ENCODE results near the gene NIPA2. TPM values are rescaled to one million over a fixed set of nuclear protein-coding genes. Genes with fewer than 3 reads are reported as not detected.
"Not testable (repeated sequence)": the region's sequence is repeated elsewhere in the genome, so short reads cannot be mapped to it uniquely, and the experiment has no call there.

The NIPA2 gene
- total and polyA plus RNA-seq, 4 donors: 11.7 to 31.6 (median 20.9) TPM

- Histone ChIP-seq H3K27me3 (ENCODE audit: control insufficient read depth in 4 of 4, insufficient read depth in 4 of 4, low read length in 3 of 4) (no peaks in the 10 kb centered on the region), H3K4me3 (ENCODE audit: low read depth in 1 of 3, low read length in 3 of 3) (no peak overlapping the region), H3K27ac (ENCODE audit: low read depth in 1 of 2, low read length in 2 of 2) (no peak overlapping the region), H3K4me1 (ENCODE audit: control insufficient read depth in 4 of 4, insufficient read depth in 4 of 4, low read length in 3 of 4) (peaks cover 0 to 1% (median 0%) of the 10 kb centered on the region in 4 donors), H3K36me3 (ENCODE audit: control insufficient read depth in 4 of 4, insufficient read depth in 3 of 4, low read depth in 1 of 4, low read length in 3 of 4) (peaks cover 0 to 2% (median 0%) of the 10 kb centered on the region in 4 donors), H3K9ac (ENCODE audit: low read depth in 1 of 2, low read length in 2 of 2) (no peak overlapping the region), H3K9me3 (ENCODE audit: control insufficient read depth in 4 of 4, low read length in 3 of 4) (no peaks in the 10 kb centered on the region)
- 74% methylated on average over 2 of the region's 2 CpGs for WGBS
- TF ChIP-seq, protein P1, sequence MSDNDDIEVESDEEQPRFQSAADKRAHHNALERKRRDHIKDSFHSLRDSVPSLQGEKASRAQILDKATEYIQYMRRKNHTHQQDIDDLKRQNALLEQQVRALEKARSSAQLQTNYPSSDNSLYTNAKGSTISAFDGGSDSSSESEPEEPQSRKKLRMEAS (IDR thresholded peaks at IDR 0.05): no peak
- TF ChIP-seq FOXA1 (IDR thresholded peaks at IDR 0.05): no peak
- no peak for TF ChIP-seq HNF4G (IDR thresholded peaks at IDR 0.05)
- no peak for TF ChIP-seq FOXA2 (IDR thresholded peaks at IDR 0.05)
- TF ChIP-seq CTCF (IDR thresholded peaks at IDR 0.05; ENCODE audit: low read depth, low read length, missing input control): no peak
- TF ChIP-seq RXRA (IDR thresholded peaks at IDR 0.05): no peak
- no peak for TF ChIP-seq HNF4A (conservative IDR thresholded peaks at IDR 0.05)
- TF ChIP-seq JUND (IDR thresholded peaks at IDR 0.05): no peak
- TF ChIP-seq EGR1 (IDR thresholded peaks at IDR 0.05; ENCODE audit: low read depth in 2 of 2): no peak
- no peak for TF ChIP-seq YY1 (IDR thresholded peaks at IDR 0.05)
- TF ChIP-seq GABPA (IDR thresholded peaks at IDR 0.05 in 1 of 2, conservative IDR thresholded peaks at IDR 0.05 in 1 of 2): no peak
- TF ChIP-seq, protein P2, sequence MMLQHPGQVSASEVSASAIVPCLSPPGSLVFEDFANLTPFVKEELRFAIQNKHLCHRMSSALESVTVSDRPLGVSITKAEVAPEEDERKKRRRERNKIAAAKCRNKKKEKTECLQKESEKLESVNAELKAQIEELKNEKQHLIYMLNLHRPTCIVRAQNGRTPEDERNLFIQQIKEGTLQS (IDR thresholded peaks at IDR 0.05): no peak
- DNase-seq (ENCODE audit: low spot score): no peak
These were observed 38.6 kb upstream of the NIPA2 start for GRCh38 chr15:22799902-22800301.

DNA sequence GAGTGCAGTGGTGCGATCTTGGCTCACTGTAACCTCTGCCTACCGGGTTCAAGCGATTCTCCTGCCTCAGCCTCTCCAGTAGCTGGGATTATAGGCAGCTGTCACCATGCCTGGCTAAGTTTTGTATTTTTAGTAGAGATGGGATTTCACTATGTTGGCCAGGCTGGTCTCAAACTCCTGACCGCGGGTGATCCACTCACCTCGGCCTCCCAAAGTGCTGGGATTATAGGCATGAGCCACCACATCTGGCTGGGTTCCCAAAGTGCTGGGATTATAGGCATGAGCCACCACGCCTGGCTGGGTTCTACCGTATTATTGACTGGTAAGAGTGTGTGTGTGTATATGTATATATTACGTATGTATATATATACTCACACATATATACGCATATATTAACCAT, 35.5 kb upstream of the NIPA2 start:
- WGBS: 95% methylated on average over 10 of the region's 10 CpGs
- not testable (repeated sequence) for DNase-seq (ENCODE audit: low spot score); H3K4me1 ChIP-seq (ENCODE audit: control insufficient read depth in 4 of 4, insufficient read depth in 4 of 4, low read length in 3 of 4)

DNA sequence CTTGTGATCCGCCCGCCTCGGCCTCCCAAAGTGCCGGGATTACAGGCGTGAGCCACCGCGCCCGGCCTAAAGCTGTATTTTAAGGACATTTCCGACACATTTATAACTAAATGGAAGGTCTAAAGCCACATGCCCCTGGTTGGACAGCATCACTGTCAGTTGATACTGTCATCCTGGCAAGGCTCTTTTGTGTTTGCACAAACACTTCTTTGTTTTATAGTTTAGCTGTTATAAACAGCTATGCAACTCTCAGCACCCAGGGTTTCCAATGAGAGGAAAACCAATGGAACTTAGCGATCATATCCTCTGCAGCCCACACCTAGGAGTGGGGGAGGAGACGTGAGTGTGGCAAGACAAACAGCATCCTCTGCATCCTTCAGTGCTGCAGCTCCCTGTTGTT, 32.3 kb upstream of the NIPA2 start:
- Histone ChIP-seq H3K4me3 (ENCODE audit: low read depth in 1 of 3, low read length in 3 of 3) (no peak overlapping the region), H3K9me3 (ENCODE audit: control insufficient read depth in 4 of 4, low read length in 3 of 4) (no peaks in the 10 kb centered on the region), H3K9ac (ENCODE audit: low read depth in 1 of 2, low read length in 2 of 2) (no peak overlapping the region), H3K27ac (ENCODE audit: low read depth in 1 of 2, low read length in 2 of 2) (no peak overlapping the region), H3K36me3 (ENCODE audit: control insufficient read depth in 4 of 4, insufficient read depth in 3 of 4, low read depth in 1 of 4, low read length in 3 of 4) (no peaks in the 10 kb centered on the region), H3K4me1 (ENCODE audit: control insufficient read depth in 4 of 4, insufficient read depth in 4 of 4, low read length in 3 of 4) (peaks cover 0 to 9% (median 3%) of the 10 kb centered on the region in 4 donors), H3K27me3 (ENCODE audit: control insufficient read depth in 4 of 4, insufficient read depth in 4 of 4, low read length in 3 of 4) (no peaks in the 10 kb centered on the region)
- 97% methylated on average over 11 of the region's 11 CpGs for WGBS
- DNase-seq (ENCODE audit: low spot score): no peak
- TF ChIP-seq RAD21 (IDR thresholded peaks at IDR 0.05) (no peak), YY1 (IDR thresholded peaks at IDR 0.05) (no peak), RXRA (IDR thresholded peaks at IDR 0.05) (no peak), HNF4G (IDR thresholded peaks at IDR 0.05) (no peak), FOXA1 (IDR thresholded peaks at IDR 0.05) (no peak), JUND (IDR thresholded peaks at IDR 0.05) (no peak), NR2F2 (IDR thresholded peaks at IDR 0.05) (no peak), GABPA (IDR thresholded peaks at IDR 0.05 in 1 of 2, conservative IDR thresholded peaks at IDR 0.05 in 1 of 2) (no peak), SP1 (IDR thresholded peaks at IDR 0.05) (no peak), ZBTB33 (IDR thresholded peaks at IDR 0.05) (no peak), EGR1 (IDR thresholded peaks at IDR 0.05; ENCODE audit: low read depth in 2 of 2) (no peak), HNF4A (conservative IDR thresholded peaks at IDR 0.05) (no peak)
- TF ChIP-seq, protein P2 (IDR thresholded peaks at IDR 0.05): no peak

More for the DNA sequence above, 35.5 kb upstream of the NIPA2 start:
- H3K27ac ChIP-seq (ENCODE audit: low read depth in 1 of 2, low read length in 2 of 2); H3K36me3 ChIP-seq (ENCODE audit: control insufficient read depth in 4 of 4, insufficient read depth in 3 of 4, low read depth in 1 of 4, low read length in 3 of 4); H3K27me3 ChIP-seq (ENCODE audit: control insufficient read depth in 4 of 4, insufficient read depth in 4 of 4, low read length in 3 of 4); H3K9me3 ChIP-seq (ENCODE audit: control insufficient read depth in 4 of 4, low read length in 3 of 4); H3K4me3 ChIP-seq (ENCODE audit: low read depth in 1 of 3, low read length in 3 of 3); H3K9ac ChIP-seq (ENCODE audit: low read depth in 1 of 2, low read length in 2 of 2): not testable (repeated sequence)
